SIG-M5 (cell line): ENCODE measurements around the gene POFUT2.

Experiments
- DNase-seq: peaks from one replicate; lab custom pipeline; 2025; lab: John Stamatoyannopoulos, UW

Gene POFUT2

GRCh38 chr21:45222001-45222400 lies 65.7 kb downstream of the POFUT2 start:
- no peak for DNase-seq

- no peak for DNase-seq
Observed at GRCh38 chr21:45220714-45221490, 66.8 kb downstream of the POFUT2 start.

DNA sequence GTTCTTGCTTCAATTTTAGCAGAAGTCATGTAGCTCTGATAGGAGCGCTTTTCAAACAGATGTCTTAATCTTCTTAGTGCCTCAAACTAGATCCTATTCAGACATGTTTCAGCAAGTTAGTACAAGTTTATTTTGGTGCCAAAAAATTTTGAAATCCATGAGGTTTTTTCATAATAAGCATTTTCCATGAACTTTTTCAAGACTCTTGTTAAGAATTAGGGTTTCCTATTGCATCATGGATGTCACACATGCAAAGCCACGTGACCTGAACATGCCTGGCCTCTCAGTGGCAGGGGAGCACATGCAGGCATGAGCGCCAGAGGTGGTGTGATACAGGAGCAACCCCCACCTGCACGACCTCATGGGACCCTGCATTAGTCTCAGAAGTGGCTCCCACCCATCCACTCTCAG lies 67.6 kb downstream of the POFUT2 start:
- no peak for DNase-seq

DNA sequence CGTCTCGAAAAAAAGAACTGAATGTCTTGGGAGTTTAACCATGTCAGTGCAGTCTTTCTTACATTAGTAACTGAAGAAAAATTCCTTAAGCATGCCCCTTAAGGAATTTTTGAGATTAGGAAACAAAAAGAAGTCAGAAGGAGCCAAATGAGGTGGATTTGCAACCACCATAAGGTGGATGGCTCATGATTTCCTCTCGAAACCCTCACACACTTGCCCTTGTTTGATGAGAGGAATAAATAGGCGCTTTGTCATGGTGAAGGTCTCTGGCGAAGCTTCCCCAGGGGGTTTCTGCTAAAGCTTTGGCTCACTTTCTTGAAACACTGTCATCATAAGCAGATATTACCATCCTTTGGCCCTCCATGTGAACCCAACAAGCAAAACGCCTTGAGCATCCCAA lies 68.2 kb downstream of the POFUT2 start:
- DNase-seq, result no peak

- no peak for DNase-seq
Observed at GRCh38 chr21:45217010-45217409, 70.7 kb downstream of the POFUT2 start.

DNA sequence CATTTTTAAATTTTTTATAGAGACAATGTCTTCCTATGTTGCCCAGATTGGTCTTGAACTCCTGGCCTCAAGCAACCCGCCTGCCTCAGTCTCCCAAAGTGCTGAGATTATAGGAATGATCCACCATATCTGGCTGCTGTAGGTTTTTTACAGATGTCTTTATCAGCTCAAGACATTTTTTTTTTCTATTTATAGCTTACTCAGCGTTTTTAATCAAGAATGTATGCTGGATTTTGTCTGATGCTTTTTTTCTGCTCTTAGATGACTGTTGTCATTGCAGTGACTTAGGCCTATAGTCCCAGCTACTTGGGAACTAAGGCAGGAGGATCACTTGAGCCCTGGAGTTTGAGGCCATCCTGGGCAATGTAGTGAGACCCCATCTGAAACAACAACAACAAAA lies 72.5 kb downstream of the POFUT2 start:
- DNase-seq, result no peak
